IPS-NIHi7 (cell line): ENCODE measurements around the gene ANKRD1.
"Not testable (repeated sequence)": the region's sequence is repeated elsewhere in the genome, so short reads cannot be mapped to it uniquely, and the experiment has no call there.

Source experiments
- DNase-seq: peaks from one replicate; pipeline ENCODE4 v3.0.0; 2012; ENCODE audit warnings: mixed read lengths; ENCODE audit errors: extremely low spot score

The ANKRD1 gene

DNA sequence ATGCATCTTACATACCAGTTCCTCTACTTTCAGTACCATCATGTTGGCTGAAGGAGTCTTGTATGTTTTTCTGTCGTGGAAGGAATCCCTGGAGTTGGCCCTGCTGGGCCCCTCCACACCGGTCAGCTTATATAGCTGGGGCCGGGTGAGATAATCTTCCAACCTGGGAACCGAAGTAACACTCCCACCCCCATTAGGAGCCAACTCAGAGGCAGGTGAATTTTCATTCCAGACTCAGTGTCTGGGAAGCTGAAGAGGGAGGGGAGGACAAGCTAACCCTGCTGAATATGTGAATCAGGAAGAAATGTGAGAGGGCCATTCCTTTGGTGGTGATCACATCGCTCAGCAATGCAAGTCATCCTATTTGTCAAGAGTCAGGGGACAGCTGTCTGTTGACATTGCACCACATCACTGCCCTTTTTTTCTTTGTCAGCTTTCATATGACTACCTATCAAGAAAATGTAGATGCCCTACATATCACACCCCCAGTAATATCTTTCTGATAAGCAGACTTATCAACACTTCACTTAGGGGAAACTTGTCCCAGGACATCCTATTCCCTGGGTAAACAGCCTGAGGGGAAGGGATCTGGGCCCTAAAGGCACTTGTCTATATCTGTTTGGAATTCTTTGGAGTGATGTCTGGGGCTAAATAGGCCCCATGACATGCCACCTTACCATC lies at the start of gene ANKRD1:
Gene ANKRD1 (minus strand): TSS at position 102 of the 681 bp plus-strand sequence. CDS start 60 bp downstream, at position 42.
- peak; percentile 68 for DNase-seq

DNA sequence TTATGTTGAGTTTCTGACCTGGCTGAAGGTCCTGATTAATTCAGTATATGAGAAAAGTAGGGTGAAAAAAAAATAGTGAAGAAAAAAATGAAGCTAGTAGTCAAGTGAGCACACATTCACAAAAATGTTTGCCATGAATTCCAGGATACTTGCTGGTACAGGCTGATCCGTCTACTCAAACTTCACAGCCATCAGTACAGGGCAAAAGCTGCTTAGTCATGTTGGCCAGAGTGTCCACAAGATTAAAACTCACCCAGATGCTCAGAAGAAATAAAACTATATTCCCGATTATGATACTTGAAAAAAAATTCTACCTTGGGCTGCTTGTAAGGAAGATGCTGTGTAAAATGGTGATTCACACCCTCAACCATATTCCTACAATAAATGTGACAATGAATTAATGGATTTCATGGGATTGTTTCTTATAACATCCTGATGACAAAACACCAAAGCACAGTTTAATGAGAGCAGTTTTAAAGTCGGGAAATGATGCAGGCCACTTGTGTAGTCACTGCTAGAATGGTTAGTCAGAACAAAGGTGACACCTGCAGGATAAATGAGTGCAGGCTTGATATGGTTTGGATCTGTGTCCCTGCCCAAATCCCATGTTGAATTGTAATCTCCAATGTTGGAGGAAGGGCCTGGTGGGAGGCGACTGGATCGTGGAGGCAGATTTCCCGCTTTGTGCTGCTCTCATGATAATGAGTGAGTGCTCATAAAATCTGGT lies 49.2 kb upstream of the ANKRD1 start:
- DNase-seq, result peak; percentile 30

DNA sequence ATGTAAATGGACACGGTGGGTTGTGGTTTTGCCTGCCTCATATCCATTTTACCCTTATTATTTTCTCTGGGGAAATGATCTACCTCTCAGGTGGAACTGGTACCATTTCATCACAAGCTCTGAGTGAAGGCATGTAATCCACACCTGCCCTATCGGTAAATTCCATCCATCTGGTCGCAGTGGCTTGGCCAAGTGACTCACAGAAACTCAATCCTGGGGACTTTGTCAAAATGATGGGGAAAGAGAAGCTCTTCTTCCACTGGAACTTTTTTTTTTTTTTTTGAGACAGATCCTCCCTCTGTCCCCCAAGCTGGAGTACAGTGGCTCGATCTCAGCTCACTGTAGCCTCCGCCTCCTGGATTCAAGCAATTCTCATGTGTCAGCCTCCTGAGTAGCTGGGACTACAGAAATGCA lies 48.2 kb upstream of the ANKRD1 start:
- DNase-seq, result no peak

DNA sequence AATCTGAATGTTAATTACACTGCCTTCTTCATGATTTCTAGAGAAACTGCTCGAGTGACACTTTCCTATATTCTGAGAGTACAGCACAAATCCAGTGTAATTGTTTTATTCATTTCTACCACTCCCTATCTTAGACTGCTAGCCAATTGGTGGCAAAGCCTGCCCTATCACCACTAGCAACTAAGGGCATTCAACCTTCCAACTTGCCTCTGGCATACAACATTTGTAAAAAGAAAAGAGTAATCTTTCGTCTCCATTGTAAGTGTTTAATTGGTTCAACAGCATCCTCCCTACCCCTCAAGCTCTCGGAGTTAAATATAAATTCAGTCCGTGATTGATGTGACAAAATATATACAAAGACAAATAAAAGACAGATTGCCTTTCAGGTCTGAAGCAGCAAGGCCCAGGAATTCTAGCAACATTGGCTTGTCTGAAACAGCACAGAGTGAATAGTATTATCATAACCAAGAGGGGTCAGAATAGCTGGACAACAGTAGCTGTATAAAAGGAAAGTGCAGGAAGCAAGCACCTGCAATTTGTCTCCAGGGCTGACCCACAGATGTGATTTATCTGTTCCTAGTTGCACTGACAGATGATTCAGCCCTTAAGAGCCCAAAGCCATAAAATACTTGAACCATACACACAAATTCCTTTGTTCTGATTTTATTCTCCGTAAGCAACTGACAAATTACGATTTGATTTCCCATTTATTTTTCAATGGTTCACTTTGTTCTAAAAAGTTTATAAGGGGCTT lies 47.6 kb upstream of the ANKRD1 start:
- no peak for DNase-seq

DNA sequence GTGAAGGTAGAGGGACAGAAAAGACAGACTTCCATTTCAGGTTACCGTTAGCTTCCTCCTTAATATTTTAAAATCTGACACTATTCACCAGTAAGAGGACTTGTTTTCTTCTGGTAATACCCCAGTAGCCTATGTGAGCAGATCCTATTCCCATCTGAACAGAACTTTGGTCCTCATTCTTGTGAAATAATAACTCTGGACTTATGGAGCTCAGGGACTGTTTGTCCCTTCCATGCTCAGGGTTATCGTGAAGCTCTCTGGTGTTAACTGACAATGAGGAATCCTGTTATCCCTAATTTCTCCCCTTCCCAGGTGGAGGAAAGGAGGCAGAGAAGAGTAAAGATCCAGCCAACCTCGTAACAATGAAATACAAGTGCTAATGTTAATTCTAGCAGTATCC lies 47.0 kb upstream of the ANKRD1 start:
- no peak for DNase-seq

DNA sequence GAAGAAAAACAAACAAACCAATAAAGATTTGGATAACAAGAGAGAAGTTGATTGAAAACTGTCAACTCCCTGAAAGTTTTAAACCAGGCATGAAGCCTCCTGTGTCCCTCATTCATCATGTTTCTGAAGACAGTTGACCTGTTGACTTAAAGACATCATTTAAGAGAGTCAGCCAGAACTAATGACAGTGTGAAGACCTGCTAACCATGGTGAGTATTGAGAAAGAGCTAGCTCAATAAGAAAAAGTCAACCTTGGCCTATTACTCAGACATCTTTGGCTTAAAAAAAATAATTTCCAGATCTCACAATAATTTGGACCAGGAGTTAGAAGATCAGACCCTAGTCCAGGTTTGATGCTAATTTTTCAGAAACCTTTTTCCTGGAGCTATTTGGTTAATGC lies 45.3 kb upstream of the ANKRD1 start:
- no peak for DNase-seq

DNA sequence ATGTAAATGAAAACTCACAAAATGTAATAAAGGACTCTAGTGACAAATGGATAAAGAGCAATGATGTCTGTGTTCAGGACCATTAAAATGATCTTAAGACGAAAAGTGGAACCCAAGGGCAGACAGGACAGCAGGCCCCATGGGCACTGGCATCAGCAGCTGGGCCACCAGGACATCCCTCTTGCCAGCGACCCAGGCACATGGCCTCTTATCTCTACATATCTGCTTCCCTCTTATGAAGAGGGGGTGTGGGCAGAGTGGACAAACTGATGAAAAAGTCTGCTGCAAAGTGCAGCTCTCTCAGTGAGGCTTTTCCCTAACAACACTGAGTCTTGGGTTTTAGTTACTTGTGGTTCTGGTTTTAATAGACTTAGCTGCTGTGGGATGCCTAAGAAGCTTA lies 44.8 kb upstream of the ANKRD1 start:
- DNase-seq, result no peak

DNA sequence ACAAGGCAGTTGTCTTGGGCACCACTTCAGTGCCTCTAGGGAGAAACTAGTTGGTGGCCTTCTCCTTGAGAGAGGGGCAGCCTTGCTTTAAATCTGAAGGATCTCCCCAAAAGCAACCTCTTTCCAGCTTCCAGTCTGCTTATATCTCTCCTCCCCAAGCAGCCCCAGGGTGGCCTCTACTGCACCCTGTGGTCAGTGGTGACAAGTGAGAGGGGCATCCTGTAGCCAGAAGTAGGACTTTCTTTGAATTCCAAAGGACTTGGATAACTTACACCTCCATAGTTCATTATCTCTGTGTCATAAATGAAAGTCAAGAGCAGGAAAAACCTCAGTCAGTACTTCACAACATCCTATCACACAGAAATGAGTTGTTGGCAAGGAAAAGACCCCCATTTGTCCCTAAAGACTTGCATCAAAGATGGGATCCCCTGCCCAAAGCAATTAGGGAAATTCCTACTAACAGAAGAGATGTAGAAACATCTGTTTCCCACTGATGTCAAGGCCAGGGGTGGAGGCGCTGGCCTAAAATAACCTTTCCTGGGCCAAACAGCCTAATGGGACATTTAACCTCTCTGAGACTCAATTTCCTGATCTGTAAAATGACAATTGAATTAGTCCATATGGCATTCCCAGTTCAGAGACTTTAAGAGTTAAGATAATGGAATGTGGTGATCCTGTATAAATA lies 44.0 kb upstream of the ANKRD1 start:
- DNase-seq, result no peak

DNA sequence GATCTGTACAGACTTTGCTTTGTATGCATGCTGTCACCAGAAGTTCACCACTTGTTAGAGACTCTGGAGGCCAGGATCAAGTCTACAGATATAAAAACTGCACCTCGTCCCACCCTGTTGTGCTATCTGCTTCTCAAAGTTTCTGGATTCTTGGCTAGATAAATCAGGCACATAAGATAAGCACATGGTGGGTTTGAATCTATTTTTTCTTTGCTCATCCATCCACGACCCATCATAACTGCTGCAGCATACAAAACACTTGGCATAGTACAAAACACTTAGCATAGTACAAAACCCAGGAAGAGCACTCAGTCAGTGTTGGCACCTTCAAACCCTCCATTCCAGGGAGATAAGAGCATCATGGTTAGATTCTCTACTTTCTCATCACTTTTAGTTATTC lies 42.4 kb upstream of the ANKRD1 start:
- DNase-seq, result no peak

DNA sequence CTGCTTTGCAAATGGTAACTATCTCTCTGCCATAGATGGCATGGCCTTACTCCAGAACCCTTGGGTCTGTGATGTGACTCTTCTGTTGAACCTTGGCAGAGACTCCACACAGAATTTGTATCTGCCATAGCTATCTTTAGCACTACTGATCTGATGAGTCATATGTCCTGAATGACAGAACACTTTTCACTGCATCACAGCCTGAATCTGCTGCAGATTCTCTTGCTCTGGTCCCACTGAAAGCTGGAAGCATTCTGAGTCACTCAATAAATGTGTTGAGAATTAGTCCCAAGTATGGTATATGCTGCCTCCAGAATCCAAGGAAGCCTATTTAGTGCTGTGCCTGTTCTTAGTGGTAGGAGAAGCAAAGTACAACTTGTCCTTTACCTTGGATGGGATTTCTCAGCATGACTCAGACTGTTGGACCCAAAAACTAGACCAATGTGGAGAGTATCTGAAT lies 39.5 kb upstream of the ANKRD1 start:
- no peak for DNase-seq

DNA sequence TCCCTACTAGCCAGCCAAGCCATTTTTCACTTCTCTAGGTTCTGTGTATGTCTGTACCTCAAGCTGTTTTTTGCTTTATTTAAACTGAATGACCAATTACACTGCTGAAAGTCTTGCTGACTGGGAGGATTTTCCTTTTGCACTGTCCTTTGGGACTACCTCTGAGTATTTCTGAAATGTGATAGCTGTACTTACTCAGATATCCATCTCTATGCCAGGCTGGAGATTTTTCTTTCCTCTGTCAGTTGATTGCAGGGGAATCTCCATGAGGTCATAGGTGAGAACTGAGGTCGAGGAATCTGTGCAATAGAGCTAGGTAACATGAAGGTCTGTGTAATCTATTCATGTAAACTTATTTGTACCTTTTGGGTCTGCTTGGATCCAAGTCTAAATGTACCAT lies 38.9 kb upstream of the ANKRD1 start:
- DNase-seq, result no peak

DNA sequence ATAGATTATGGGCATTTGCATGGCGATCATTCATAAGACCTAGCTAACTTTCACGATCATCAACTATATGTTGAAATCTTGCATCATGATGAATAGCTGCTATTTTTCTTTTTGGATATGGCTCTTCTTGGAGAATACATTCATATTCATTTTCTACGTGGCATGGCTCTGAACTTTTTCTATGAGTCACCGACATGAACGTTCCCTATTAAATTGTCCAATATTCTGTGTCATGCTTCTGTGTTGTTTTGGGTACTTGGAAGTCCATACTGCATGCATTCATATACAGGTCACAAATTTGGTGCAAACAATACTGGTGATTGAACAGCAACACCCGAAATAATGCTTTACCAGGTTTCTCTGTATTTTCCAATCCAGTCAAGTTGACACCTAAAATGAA lies 37.9 kb upstream of the ANKRD1 start:
- DNase-seq, result no peak

DNA sequence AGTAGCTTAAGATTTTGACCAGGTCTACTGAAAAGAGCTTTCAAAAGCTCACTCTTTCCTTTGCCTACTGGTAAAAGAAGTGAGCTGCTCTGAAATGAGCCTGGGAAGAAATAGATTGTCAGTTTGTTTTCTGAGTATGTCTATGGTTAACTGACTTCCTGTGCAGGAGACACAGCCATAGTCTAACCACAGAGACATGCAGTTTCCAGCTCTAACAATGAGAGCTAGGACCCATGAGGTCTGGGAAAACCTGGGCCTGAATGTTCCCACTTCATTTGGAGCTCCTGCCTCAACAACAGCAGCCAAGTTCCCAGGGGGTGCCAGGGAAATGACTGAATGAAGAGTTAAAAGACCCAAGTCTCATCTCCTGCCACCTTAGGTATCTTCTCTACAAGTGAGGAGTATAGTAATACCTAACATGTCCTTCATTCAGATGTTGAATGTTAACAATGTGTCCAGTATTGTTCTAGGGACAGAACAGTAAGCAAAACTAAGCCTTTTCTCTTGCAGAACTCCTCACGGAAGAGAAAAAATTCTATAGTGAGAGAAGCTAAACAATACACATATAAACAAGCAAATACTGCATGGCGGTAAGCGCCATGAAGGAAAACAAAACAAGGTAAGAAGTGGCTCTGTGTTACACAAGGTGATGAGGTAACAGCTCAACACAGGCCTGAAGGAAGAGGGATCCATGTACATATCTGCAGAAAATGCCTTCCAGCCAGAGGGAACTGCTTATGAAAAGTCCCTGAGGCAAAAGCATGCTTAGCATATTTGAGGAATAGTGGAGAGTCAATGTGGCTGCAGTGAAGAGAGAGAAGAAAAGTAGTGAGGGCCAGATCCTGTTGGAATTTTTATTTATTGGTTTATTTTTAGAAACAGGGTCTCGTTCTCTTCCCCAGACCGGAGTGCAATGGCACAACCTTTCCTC lies 26.4 kb upstream of the ANKRD1 start:
- DNase-seq, result no peak

DNA sequence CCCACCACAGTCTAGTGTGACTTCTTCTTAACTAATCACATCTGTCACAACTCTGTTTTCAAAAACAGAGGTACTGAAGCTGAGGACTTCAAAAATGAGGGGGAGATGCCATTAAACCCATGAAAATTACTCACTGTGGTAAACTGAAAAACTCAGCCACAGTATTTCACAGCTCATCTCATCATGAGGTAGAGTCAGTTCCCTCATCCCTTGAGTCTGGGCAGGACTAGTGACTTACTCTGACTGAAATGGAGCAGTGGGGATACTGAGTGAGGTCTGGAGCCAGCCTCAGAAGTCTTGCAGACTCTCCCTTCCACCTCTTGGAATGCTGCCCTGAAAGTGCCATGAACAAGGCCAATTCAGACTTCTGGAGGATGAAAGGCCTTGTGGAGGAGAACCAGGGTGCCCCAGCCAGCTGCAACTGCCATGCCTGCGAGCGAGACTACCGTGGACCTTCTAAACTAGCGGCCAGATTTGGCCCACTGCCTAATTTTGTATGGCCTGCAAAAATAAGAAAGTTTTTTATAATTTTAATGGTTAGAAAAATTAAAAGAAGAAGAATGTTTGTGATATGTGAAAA lies 24.7 kb upstream of the ANKRD1 start:
- no peak for DNase-seq

DNA sequence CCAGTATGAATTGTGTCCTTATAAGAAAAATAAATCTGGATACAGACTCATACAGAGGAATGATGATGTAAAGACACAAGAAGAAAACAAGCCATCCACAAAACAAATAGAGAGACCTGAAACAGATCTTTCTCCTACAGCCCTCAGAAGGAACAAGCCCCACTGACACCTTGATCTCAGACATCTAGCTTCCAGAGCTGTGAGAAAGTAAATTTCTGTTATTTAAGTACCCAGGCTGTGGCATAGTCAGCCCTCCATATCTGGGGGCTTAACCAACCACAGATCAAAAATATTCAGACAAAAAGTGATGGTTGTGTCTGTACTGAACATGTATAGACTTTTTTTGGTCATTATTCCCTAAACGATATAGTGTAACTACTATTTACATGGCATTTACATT lies 23.9 kb upstream of the ANKRD1 start:
- DNase-seq, result no peak

DNA sequence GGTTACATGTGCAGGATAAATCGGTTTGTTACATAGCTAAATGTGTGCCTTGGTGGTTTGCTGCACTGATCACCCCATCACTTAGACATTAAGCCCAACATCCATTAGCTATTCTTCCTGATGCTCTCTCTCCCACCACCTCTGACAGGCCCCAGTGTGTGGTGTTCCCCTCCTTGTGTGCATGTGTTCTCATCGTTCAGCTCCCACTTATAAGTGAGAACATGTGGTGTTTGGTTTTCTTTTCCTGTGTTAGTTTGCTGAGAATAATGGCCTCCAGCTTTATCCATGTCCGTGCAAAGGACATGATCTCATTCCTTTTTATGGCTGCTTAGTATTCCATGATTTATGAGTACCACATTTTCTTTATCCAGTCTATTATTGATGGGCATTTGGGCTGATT lies 22.1 kb upstream of the ANKRD1 start:
- not testable (repeated sequence) for DNase-seq

DNA sequence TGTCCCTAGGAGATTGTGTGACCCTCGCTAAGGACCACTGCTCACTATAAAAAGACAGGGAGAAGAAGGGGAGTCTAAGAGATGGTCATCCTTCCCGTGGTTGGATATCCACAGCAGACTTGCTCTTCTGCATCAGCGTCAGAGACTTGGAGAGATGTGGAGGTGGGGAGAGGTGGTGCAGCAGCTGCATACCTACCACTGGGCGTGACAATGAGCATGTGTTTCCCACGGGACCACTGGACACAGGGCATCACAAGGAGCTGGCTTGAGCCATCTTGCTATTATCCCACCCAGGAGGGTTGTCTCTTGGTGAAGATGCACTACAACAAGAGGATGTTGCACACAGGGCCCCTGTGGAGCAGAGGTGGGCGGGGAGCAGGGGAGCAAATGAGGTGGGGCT lies 18.8 kb upstream of the ANKRD1 start:
- no peak for DNase-seq

DNA sequence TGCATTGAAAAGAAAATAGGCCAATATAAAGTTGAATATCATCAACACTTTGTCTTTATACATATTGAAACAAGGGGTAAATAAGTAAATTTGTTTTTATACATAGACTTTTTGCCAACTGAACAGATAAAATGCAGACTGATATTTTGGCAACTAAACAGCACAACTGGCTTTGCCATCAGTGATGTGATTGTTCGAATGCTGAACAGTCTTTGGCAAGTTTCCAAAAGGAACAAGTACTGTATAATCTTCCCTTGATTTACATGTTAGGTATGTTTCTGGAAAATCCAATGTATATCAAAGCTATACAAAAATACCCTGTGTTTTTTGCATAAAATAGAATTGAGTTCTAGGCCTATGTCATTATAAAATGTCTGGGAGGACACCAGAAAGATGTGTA lies 18.2 kb upstream of the ANKRD1 start:
- DNase-seq, result no peak

DNA sequence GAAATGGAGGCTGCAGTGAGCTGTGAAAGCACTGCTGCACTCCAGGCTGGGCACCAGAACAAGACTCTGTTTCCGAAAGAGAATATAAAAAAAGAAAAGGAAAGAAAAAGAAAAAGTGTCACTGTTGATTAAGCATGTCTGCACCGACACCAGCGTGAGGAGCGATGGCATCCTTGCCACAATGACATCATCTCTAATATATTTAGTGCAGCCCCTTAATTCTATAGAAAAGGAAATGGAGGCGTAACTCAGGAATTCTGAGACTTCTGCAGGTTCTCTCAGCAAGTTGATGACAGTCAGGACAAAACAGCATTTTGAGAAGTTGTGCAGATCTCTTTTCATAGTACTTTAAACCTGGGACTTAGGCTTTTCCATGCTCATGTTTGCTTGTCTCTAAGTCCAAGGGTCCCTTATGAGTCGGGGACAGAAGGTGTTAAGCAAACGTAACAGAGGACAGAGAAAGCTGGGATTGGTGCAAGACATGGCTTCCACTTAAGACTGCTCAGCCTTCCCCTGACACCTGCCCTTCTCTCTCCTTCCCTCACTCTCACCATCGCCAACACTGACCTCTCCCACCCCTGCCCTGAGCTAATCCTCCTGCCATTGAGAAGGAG lies 16.9 kb upstream of the ANKRD1 start:
- DNase-seq, result no peak

DNA sequence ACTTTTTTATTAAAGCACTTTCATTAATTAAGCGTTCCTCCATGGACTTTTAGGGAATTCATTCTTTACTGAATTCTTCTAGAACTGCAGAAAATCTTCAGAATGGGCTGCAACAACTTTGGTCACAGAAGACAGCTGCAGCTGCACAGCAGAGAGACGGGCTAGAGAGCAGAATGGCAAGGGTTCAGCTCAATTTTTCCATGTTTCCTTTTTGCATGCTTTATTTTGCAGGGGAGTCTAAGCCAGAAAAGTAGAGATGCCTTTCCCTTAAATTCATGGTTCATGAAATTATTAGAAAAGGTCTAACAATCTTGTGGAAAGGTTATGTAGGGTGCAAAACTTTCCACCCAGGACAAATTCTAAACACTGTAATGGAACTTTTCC lies 15.4 kb upstream of the ANKRD1 start:
- no peak for DNase-seq
